NCI-H2107 treated with DMSO at 0.1 percent for 48 hours (cell line): ENCODE results near the gene F10.
"Not testable (repeated sequence)": the region's sequence is repeated elsewhere in the genome, so short reads cannot be mapped to it uniquely, and the experiment has no call there.

Experiments
- DNase-seq: peaks from one replicate; lab custom pipeline; 2025; ENCODE audit not compliant: unreplicated experiment; lab: John Stamatoyannopoulos, UW

F10 gene

GRCh38 chr13:113122550-113123225, at the start of gene F10:
Gene F10 (plus strand): TSS chr13:113122799. CDS start chr13:113122856, 57 bp downstream.
- DNase-seq: no peak

GRCh38 chr13:113073942-113074341, 48.7 kb upstream of the F10 start:
- DNase-seq: no peak

GRCh38 chr13:113074401-113074800, 48.2 kb upstream of the F10 start:
- no peak for DNase-seq

- DNase-seq: no peak
Measured at GRCh38 chr13:113074876-113075275, 47.7 kb upstream of the F10 start.

- DNase-seq: no peak
Measured at GRCh38 chr13:113075711-113076110, 46.9 kb upstream of the F10 start.

- no peak for DNase-seq
Measured at GRCh38 chr13:113076681-113077401, 45.8 kb upstream of the F10 start.

- DNase-seq: no peak
Measured at GRCh38 chr13:113077566-113077952, 45.0 kb upstream of the F10 start.

GRCh38 chr13:113077953-113078901, 44.4 kb upstream of the F10 start:
- DNase-seq: no peak

GRCh38 chr13:113078902-113079780, 43.5 kb upstream of the F10 start:
- no peak for DNase-seq

- not testable (repeated sequence) for DNase-seq
Measured at GRCh38 chr13:113079781-113080080, 42.9 kb upstream of the F10 start.

- no peak for DNase-seq
Measured at GRCh38 chr13:113080361-113080831, 42.2 kb upstream of the F10 start.

GRCh38 chr13:113080901-113081521, 41.6 kb upstream of the F10 start:
- DNase-seq: no peak

- no peak for DNase-seq
Measured at GRCh38 chr13:113082198-113083021, 40.2 kb upstream of the F10 start.

- DNase-seq: no peak
Measured at GRCh38 chr13:113083022-113083373, 39.6 kb upstream of the F10 start.

- peak; percentile 24 for DNase-seq
Measured at GRCh38 chr13:113083402-113084061, 39.1 kb upstream of the F10 start.

- DNase-seq: no peak
Measured at GRCh38 chr13:113084094-113084942, 38.3 kb upstream of the F10 start.

- DNase-seq: no peak
Measured at GRCh38 chr13:113084943-113085540, 37.6 kb upstream of the F10 start.
